Brain pericyte (primary cell): ENCODE results near the gene AUH.

ENCODE experiments used
- DNase-seq: peaks from one replicate; pipeline ENCODE4 v3.0.0-alpha.2; 2012; ENCODE audit warnings: low read depth, low spot score

AUH gene

GRCh38 chr9:91295357-91295756, 66.4 kb downstream of the AUH start:
- no peak for DNase-seq

- DNase-seq, result no peak
These were observed 69.9 kb downstream of the AUH start for GRCh38 chr9:91291866-91292265.

- DNase-seq, result no peak
These were observed 72.5 kb downstream of the AUH start for GRCh38 chr9:91289244-91289643.

- DNase-seq, result no peak
These were observed 75.9 kb downstream of the AUH start for GRCh38 chr9:91285729-91286353.

- no peak for DNase-seq
These were observed 79.4 kb downstream of the AUH start for GRCh38 chr9:91282292-91282691.

- no peak for DNase-seq
These were observed 82.2 kb downstream of the AUH start for GRCh38 chr9:91279296-91280204.

GRCh38 chr9:91276513-91276912, 85.2 kb downstream of the AUH start:
- no peak for DNase-seq

GRCh38 chr9:91275655-91276054, 86.1 kb downstream of the AUH start:
- DNase-seq, result no peak

- no peak for DNase-seq
These were observed 86.7 kb downstream of the AUH start for GRCh38 chr9:91274949-91275492.

GRCh38 chr9:91273853-91274552, 87.7 kb downstream of the AUH start:
- no peak for DNase-seq

GRCh38 chr9:91271156-91271555, 90.6 kb downstream of the AUH start:
- no peak for DNase-seq

- no peak for DNase-seq
These were observed 91.7 kb downstream of the AUH start for GRCh38 chr9:91269907-91270491.

- no peak for DNase-seq
These were observed 95.3 kb downstream of the AUH start for GRCh38 chr9:91266448-91266847.

GRCh38 chr9:91265514-91265913, 96.2 kb downstream of the AUH start:
- DNase-seq, result no peak

- no peak for DNase-seq
These were observed 100.3 kb downstream of the AUH start for GRCh38 chr9:91261417-91261816.

- DNase-seq, result no peak
These were observed 102.6 kb downstream of the AUH start for GRCh38 chr9:91259162-91259561.

GRCh38 chr9:91258451-91258850, 103.3 kb downstream of the AUH start:
- DNase-seq, result no peak

- DNase-seq, result no peak
These were observed 105.5 kb downstream of the AUH start for GRCh38 chr9:91256235-91256634.

- DNase-seq, result peak; percentile 38
These were observed 106.4 kb downstream of the AUH start for GRCh38 chr9:91255327-91255726.

- no peak for DNase-seq
These were observed 108.2 kb downstream of the AUH start for GRCh38 chr9:91253488-91253887.

- no peak for DNase-seq
These were observed 113.0 kb downstream of the AUH start for GRCh38 chr9:91248707-91249106.

- DNase-seq, result no peak
These were observed 114.4 kb downstream of the AUH start for GRCh38 chr9:91247278-91247677.
